A673 (cell line): ENCODE measurements around the gene KCNMA1. TPM values are rescaled to one million over a fixed set of nuclear protein-coding genes. Genes with fewer than 3 reads are reported as not detected.

Experiments
- BruUV-seq: library from RNA; stranded (reverse); fragments of 400-500 nt; replicated peaks from 2 replicates; lab custom pipeline; 2021; lab: Mats Ljungman, UMichigan
- CTCF ChIA-PET: fragments of 300-600 bp; sonication (Branson Sonifier 250); formaldehyde crosslinking; loops from one replicate; lab custom pipeline; 2022; ENCODE audit warnings: antibody characterized with exemption; lab: Charles Lee
- POLR2A ChIA-PET: fragments of 300-600 bp; sonication (Branson Sonifier 250); formaldehyde crosslinking; loops from one replicate; lab custom pipeline; 2022; ENCODE audit warnings: antibody characterized with exemption; ENCODE audit not compliant: low non-redundant PET; lab: Charles Lee
- DNase-seq: peaks from one replicate; pipeline ENCODE4 v3.0.0-alpha.2; 2015; ENCODE audit warnings: low spot score
- H3K27ac ChIP-seq: fragments of 200-600 bp; sonication (generic); 2 replicates; pipeline ENCODE4 v1.5.1; 2016; ENCODE audit warnings: mixed run types, low read depth, mild to moderate bottlenecking, mixed read lengths, antibody characterized with exemption, low read length; ENCODE audit not compliant: poor library complexity, severe bottlenecking
- H3K27me3 ChIP-seq: fragments of 200-600 bp; sonication (generic); replicated peaks from 2 replicates; pipeline ENCODE4 v1.6.1; 2017; ENCODE audit warnings: mixed run types, low read depth, mild to moderate bottlenecking, mixed read lengths, antibody characterized with exemption, low read length; ENCODE audit not compliant: insufficient read depth, poor library complexity
- H3K36me3 ChIP-seq: fragments of 200-600 bp; sonication (generic); 2 replicates; pipeline ENCODE4 v1.6.1; 2016; ENCODE audit warnings: mixed run types, mild to moderate bottlenecking, mixed read lengths, antibody characterized with exemption, low read length; ENCODE audit not compliant: insufficient read depth, poor library complexity, severe bottlenecking
- H3K4me1 ChIP-seq: fragments of 200-600 bp; sonication (generic); 2 replicates; pipeline ENCODE4 v1.6.1; 2017; ENCODE audit warnings: mixed run types, mild to moderate bottlenecking, mixed read lengths, antibody characterized with exemption, low read length; ENCODE audit not compliant: insufficient read depth, poor library complexity, severe bottlenecking
- H3K4me3 ChIP-seq: fragments of 200-600 bp; sonication (generic); 2 replicates; pipeline ENCODE4 v1.5.1; 2016; ENCODE audit warnings: low read depth, mixed run types, mild to moderate bottlenecking, mixed read lengths, low read length; ENCODE audit not compliant: poor library complexity, severe bottlenecking
- H3K9me3 ChIP-seq: fragments of 200-600 bp; sonication (generic); 2 replicates; pipeline ENCODE4 v1.6.1; 2016; ENCODE audit warnings: mixed run types, low read depth, mild to moderate bottlenecking, mixed read lengths, antibody characterized with exemption, low read length; ENCODE audit not compliant: poor library complexity, severe bottlenecking
- EZH2 ChIP-seq: fragments of 200-600 bp; sonication (generic); IDR thresholded peaks from 2 replicates; pipeline ENCODE4 v1.6.1; 2017; ENCODE audit warnings: borderline replicate concordance, low read depth, mild to moderate bottlenecking, mixed read lengths, antibody characterized with exemption, low read length; ENCODE audit not compliant: poor library complexity, severe bottlenecking
- intact Hi-C: fragments of 100-400 bp; cut with micrococcal nuclease; formaldehyde crosslinking; loops from one replicate; pipeline ENCODE4 v1.10.0; 2022; ENCODE audit not compliant: unreplicated experiment
- total RNA-seq: library from RNA; stranded (reverse); gene quantifications from 2 replicates; pipeline ENCODE4 v1.2.3, GENCODE V29; 2021
- TF ChIP-seq, protein P1 (sequence below): fragments of 300-800, 200-600 bp; sonication (generic); conservative IDR thresholded peaks from 2 replicates; pipeline ENCODE4 v1.5.1; 2017; ENCODE audit warnings: low read depth, mild to moderate bottlenecking, antibody characterized with exemption, low read length, moderate library complexity, mixed read lengths

The KCNMA1 gene
- total RNA-seq, 1 experiment from 2014 or later, result 0.84 TPM

- BruUV-seq, result no TSS peak
- no peaks in the 10 kb centered on the region for H3K36me3 ChIP-seq
- ChIA-PET CTCF (no interaction called here), POLR2A (no interaction called here)
- H3K27ac ChIP-seq, result no peak overlapping the region
- intact Hi-C loops, result no loop called here
- TF ChIP-seq, protein P1, sequence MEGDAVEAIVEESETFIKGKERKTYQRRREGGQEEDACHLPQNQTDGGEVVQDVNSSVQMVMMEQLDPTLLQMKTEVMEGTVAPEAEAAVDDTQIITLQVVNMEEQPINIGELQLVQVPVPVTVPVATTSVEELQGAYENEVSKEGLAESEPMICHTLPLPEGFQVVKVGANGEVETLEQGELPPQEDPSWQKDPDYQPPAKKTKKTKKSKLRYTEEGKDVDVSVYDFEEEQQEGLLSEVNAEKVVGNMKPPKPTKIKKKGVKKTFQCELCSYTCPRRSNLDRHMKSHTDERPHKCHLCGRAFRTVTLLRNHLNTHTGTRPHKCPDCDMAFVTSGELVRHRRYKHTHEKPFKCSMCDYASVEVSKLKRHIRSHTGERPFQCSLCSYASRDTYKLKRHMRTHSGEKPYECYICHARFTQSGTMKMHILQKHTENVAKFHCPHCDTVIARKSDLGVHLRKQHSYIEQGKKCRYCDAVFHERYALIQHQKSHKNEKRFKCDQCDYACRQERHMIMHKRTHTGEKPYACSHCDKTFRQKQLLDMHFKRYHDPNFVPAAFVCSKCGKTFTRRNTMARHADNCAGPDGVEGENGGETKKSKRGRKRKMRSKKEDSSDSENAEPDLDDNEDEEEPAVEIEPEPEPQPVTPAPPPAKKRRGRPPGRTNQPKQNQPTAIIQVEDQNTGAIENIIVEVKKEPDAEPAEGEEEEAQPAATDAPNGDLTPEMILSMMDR, result no peak
- no peak for TF ChIP-seq EZH2
- no peaks in the 10 kb centered on the region for H3K9me3 ChIP-seq
- H3K4me3 ChIP-seq, result no peak overlapping the region
- H3K27me3 ChIP-seq, result no peaks in the 10 kb centered on the region
- H3K4me1 ChIP-seq, result no peaks in the 10 kb centered on the region
- no peak for DNase-seq
These were observed 717.0 kb downstream of the KCNMA1 start for GRCh38 chr10:76920581-76920980.

DNA sequence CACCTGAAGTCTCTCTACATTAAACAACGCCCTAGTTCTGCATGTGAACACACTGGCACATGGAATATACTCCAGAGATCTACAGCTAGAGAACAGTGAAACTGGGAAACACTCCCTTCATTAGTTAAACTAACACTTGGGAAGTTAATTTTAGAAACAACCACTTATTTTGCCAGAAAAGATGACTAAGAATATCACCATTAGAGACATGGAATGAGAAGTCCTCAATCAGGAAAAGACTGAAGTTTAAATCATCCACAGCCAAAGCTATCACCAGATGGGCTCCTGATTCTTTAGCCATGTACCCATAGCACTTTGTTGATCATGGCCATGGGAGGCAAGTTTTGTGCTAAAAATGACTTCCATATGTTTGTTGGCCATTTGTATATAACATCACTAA is 719.5 kb downstream of the KCNMA1 start:
- intact Hi-C loops, result no loop called here
- CTCF ChIA-PET, result no interaction called here
- TF ChIP-seq EZH2, result no peak
- TF ChIP-seq, protein P1, result no peak
- no peak overlapping the region for H3K27ac ChIP-seq
- no peak overlapping the region for H3K4me3 ChIP-seq
- no peaks in the 10 kb centered on the region for H3K36me3 ChIP-seq
- no TSS peak for BruUV-seq
- no peak for DNase-seq
- no peaks in the 10 kb centered on the region for H3K4me1 ChIP-seq
- POLR2A ChIA-PET, result no interaction called here
- no peaks in the 10 kb centered on the region for H3K9me3 ChIP-seq
- H3K27me3 ChIP-seq, result no peaks in the 10 kb centered on the region

DNA sequence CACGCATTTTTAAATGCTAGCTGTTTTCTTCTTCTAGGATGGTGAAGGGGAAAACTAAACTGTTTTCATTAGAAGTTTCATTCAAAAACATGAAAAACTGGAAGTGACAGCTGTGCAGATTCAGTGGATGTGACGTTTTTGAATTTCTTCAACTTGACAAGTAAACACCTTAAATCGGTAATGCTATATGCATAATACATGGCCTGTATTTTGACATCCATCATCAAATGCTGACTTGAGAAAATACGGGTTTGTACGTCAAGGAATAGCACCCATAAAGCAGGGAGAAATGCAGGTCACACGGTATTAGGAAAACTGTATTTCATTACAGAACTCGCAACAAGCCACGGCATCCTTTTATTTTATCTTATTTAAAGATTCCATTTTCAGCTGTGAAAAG is 720.5 kb downstream of the KCNMA1 start:
- H3K9me3 ChIP-seq, result no peaks in the 10 kb centered on the region
- DNase-seq, result no peak
- no TSS peak for BruUV-seq
- no peaks in the 10 kb centered on the region for H3K36me3 ChIP-seq
- no peaks in the 10 kb centered on the region for H3K27me3 ChIP-seq
- TF ChIP-seq, protein P1, result no peak
- no peak for TF ChIP-seq EZH2
- no peak overlapping the region for H3K4me3 ChIP-seq
- no peaks in the 10 kb centered on the region for H3K4me1 ChIP-seq
- ChIA-PET POLR2A (no interaction called here), CTCF (no interaction called here)
- intact Hi-C loops, result no loop called here
- H3K27ac ChIP-seq, result no peak overlapping the region
